Endothelial cell (in vitro differentiated cells): ENCODE data around the gene ATCAY. TPM values are rescaled to one million over a fixed set of nuclear protein-coding genes. Genes with fewer than 3 reads are reported as not detected.

Experiments
- DNase-seq: peaks from one replicate; pipeline ENCODE4 v3.0.0; 2021; ENCODE audit warnings: low spot score
- H3K27ac Mint-ChIP-seq: one replicate; pipeline ENCODE4 v1.8.0; 2021; ENCODE audit warnings: mixed read lengths, inconsistent platforms; ENCODE audit not compliant: unreplicated experiment
- H3K27me3 Mint-ChIP-seq: one replicate; pipeline ENCODE4 v1.8.0; 2021; ENCODE audit warnings: mild to moderate bottlenecking, moderate library complexity, mixed read lengths, inconsistent platforms; ENCODE audit not compliant: unreplicated experiment
- H3K36me3 Mint-ChIP-seq: one replicate; pipeline ENCODE4 v1.8.0; 2021; ENCODE audit warnings: mild to moderate bottlenecking, low read depth, mixed read lengths, inconsistent platforms; ENCODE audit not compliant: unreplicated experiment
- H3K4me1 Mint-ChIP-seq: one replicate; pipeline ENCODE4 v1.8.0; 2021; ENCODE audit warnings: mild to moderate bottlenecking, mixed read lengths, inconsistent platforms; ENCODE audit not compliant: unreplicated experiment
- H3K4me3 Mint-ChIP-seq: one replicate; pipeline ENCODE4 v1.8.0; 2021; ENCODE audit warnings: mild to moderate bottlenecking, mixed read lengths, inconsistent platforms; ENCODE audit not compliant: unreplicated experiment
- H3K9me3 Mint-ChIP-seq: one replicate; pipeline ENCODE4 v1.8.0; 2021; ENCODE audit warnings: mixed read lengths, inconsistent platforms; ENCODE audit not compliant: unreplicated experiment
- CTCF ChIP-seq: fragments of 200-600 bp; sonication (generic); IDR thresholded peaks from one replicate; pipeline ENCODE4 v1.5.0; 2021; ENCODE audit warnings: antibody characterized with exemption; ENCODE audit not compliant: unreplicated experiment
- total RNA-seq: library from RNA; stranded (reverse); fragmentation: NEBNext Ultra II Directional; extraction: Animal tissue kit (Norgen Biotek cat#: 25700); gene quantifications from one replicate; pipeline ENCODE4 v1.2.1, GENCODE V29; 2021; ENCODE audit not compliant: unreplicated experiment

Gene ATCAY
- total RNA-seq, 1 donor from 2014 or later = 0.67 TPM

GRCh38 chr19:3852614-3853254 lies 27.8 kb upstream of the ATCAY start:
- Mint-ChIP-seq H3K36me3 (peaks cover 11% of the 10 kb centered on the region), H3K27me3 (peaks cover 3% of the 10 kb centered on the region), H3K27ac (no peak overlapping the region), H3K4me1 (no peaks in the 10 kb centered on the region), H3K4me3 (peak overlapping the region; percentile 73), H3K9me3 (no peaks in the 10 kb centered on the region)
- no peak for DNase-seq
- TF ChIP-seq CTCF = no peak

DNA sequence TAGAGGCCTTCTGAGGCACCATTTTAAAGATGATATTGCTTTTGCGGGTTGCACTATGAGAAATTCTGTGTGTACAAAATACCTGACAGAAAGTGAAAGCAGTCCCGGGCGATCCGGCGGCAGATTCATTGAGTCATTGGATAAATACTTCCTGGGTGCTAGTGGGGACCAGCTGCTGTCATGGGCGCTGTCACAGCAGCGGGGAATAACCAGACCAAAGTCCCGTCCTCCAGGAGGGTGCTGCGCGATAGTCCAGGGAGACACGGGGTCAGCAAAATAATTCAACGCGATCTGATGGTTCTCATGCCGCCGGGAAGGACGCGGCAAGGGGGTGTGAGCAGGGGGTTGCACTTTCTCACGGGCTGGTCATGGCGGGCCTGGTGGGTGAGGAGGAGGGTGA lies 25.2 kb upstream of the ATCAY start:
- Mint-ChIP-seq H3K4me3 (no peak overlapping the region), H3K27ac (no peak overlapping the region), H3K9me3 (no peaks in the 10 kb centered on the region), H3K27me3 (peaks cover 3% of the 10 kb centered on the region), H3K4me1 (no peaks in the 10 kb centered on the region), H3K36me3 (peaks cover 11% of the 10 kb centered on the region)
- no peak for TF ChIP-seq CTCF
- no peak for DNase-seq

DNA sequence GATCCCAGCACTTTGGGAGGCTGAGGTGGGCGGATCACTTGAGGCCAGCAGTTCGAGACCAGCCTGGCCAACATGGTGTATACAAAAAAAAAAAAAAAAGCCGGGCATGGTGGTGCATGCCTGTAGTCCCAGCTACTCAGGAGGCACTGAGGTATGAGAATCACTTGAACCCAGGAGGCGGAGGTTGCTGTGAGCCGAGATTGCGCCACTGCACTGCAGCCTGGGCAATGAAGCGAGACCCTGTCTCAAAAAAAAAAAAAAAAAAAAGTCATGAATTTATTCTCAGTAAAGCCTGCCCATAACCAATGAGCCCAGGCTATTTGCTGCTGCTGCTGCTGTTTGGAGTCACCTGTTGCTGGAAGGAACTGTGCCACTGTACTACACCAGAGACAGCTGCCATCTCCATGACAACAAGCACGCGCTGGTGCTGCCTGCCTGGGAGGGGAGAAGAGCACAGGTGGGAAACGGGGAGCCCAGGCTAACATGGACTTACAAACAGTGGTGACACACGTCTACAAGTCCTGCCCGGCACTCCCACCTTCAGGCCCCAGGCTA lies 23.0 kb upstream of the ATCAY start:
- Mint-ChIP-seq H3K36me3 (no peaks in the 10 kb centered on the region), H3K27me3 (peaks cover 1% of the 10 kb centered on the region), H3K9me3 (no peaks in the 10 kb centered on the region), H3K4me1 (no peaks in the 10 kb centered on the region), H3K4me3 (no peak overlapping the region), H3K27ac (no peak overlapping the region)
- no peak for DNase-seq
- TF ChIP-seq CTCF = no peak

GRCh38 chr19:3860499-3860898 lies 20.0 kb upstream of the ATCAY start:
- Mint-ChIP-seq H3K9me3 (no peaks in the 10 kb centered on the region), H3K4me3 (no peak overlapping the region), H3K27me3 (peaks cover 4% of the 10 kb centered on the region), H3K4me1 (no peaks in the 10 kb centered on the region), H3K27ac (no peak overlapping the region), H3K36me3 (no peaks in the 10 kb centered on the region)
- no peak for DNase-seq
- TF ChIP-seq CTCF = no peak

DNA sequence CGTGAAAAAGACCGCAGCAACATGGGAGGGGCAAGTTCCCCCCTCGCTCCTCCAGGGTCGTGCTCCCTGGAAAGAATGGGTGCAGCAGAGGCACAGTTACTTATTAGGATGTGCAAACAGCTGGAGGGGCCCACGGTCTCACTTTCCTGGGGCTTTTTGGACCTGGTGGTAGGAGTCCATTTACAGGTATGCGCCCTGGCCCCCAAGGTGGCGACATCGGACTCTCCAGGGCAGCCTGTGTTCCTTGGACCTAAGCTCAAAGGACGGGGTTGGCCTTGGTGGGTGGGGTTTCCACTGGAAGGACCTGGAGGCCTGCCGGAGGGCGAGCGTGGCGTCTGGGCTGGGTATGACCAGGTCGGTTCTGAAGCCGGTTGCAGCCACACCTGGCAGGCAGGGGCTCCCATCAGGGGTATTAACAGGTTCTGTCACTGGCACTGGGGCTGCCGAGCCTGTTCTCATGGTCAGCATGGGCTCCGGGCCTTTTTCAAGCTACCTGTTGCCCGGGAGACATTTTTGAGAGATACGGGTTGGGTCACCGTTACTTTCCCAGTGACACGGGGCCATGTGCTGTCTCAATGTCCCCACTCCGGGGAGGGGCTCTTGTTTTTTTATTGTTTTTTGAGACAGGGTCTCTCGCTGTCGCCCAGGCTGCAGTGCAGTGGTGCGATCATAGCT lies 17.5 kb upstream of the ATCAY start:
- Mint-ChIP-seq H3K36me3 (no peaks in the 10 kb centered on the region), H3K27ac (no peak overlapping the region), H3K9me3 (no peaks in the 10 kb centered on the region), H3K4me3 (no peak overlapping the region), H3K27me3 (peaks cover 10% of the 10 kb centered on the region), H3K4me1 (no peaks in the 10 kb centered on the region)
- no peak for DNase-seq
- no peak for TF ChIP-seq CTCF
